CD4-positive, alpha-beta T cell treated with Interleukin-6 for 4 hours (primary cell): ENCODE data around the gene ABHD3.
A peak's percentile ranks its signal among the peaks of the same experiment; 100 is the strongest.
"Not testable (repeated sequence)": the region's sequence is repeated elsewhere in the genome, so short reads cannot be mapped to it uniquely, and the experiment has no call there.

Source experiments
- DNase-seq: peaks from one replicate; pipeline ENCODE4 v3.0.0-alpha.2; 2020; ENCODE audit warnings: mixed read lengths

ABHD3 gene

DNA sequence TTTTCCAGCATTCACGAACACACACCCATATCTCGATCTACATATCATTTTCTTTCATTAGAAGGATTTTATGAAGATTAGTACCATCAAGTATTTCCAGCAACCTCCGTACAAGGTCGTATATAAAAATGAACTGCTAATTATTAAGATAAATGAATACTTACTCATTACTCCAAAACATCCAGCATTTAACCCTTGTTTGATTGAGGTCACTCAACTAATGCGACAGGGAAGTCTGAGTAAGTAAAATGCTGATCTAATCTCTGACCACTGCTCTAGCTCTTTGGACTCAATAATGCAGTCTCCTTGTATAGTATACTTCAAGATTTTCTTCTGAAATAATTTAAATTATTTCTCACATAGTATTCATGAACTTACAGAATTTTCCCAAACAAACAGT is 2.0 kb downstream of the ABHD3 start:
- DNase-seq, result no peak

DNA sequence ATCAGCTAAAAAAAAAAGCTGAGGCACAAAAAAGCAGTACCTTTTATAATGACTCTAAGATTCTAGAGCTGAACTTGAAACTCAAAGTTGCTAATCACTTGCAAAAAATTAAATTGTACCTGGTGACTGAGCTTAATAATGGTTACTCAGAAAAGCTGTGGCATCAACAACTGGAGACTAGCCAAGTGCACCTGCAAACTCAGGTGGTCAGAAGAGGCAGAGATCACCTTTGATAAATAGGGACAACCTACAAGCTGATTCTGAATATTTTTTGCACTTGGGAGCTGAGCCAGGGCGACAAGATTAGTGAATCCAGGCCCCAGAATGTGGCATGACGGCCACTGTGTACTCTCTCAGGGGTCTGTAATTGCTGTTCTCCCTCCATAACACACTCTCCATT is 3.0 kb downstream of the ABHD3 start:
- DNase-seq, result no peak

DNA sequence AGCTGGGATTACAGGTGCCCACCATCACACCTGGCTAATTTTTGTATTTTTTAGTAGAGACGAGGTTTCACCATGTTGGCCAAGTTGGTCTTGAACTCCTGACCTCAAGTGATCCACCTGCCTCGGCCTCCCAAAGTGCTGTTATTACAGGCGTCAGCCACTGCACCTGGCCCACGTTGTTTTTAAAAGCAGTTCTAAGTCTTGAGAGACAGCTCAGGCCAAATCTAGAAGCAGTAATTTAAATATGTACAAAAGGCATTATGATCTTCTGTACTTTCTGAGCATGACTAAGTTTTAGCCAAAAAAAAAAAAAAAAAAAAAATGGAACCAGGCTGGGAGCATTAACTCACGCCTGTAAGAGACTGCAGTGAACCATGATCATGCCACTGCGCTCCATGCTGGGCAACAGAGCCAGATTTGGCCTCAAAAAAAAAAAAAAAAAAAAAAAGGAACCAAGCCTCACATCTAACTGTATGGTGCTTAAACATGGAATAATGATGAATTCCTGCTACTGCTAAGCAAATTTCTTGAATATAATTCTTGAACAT is 4.0 kb downstream of the ABHD3 start:
- no peak for DNase-seq

DNA sequence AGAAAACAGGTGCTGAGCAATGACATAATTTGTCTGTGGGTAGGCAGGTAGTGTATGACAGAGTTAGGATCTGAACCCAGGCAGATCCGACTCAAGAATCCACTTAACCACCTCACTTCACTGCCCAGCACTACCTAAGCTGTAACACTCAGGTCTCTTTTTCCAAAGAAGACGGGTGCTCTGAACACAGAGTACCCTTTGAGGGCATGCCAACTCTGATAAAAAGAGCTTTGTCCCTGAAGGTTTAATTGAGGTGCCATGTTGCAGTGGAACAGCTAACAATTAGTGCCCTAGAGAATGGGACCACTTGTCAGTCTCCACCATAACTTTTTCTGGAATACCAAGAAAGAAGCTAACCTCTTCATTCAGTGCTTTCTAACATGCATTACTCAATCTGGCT is 11.3 kb downstream of the ABHD3 start:
- DNase-seq, result no peak

DNA sequence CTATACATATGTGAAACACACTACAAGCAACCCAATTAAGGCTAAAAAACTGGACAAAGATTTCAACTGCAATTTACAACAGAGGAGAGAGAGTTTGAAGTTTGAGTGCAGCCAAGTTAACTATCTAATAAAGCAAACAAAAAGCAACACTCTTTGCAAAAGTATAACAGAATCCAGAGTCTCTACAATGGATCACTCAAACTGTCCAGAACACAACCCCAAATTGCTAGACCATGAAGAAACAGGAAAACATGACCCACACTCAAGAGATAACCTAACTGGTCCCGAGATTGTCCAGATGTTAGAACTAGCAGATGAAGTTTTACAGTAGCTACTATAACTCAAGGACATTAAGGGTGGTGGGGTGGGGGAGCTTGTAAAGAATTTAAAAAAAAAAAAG is 14.8 kb downstream of the ABHD3 start:
- DNase-seq, result no peak

DNA sequence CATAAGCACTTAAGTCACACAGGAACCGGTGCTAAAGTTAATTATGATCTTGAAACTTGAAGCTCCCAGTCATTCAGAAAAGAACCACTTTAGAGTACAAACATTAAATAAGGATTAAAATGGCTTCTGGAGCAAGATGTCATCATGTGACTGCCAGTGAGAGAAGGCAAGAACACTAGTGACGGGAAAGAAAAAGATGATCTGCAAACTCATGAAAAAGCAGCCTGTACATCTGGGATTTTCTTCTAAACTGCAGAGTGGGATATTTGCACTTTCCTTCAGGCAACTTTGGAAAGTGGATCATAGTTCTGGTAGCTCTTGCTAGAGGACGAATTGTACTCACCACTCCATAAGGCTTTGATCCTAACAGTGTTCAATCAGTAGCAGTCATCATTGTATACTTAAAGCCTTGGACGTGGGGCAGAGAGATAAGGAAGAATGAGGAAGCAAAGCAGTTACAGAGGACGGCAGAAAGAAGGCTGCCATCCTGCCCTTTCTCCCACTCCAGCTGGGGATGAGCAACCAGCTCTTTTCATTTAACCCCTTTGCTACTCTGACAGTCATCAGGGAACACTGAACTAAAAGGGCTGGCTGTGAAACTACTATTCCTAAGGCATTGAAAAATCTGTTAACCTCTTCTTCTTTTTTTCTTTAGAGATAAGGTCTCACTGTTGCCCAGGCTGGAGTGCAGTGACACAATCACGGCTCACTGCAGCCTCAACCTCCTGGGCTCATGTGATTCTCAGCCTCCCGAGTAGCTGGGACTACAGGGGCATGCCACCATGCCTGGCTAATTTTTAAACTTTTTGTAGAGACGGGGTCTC is 18.1 kb downstream of the ABHD3 start:
- DNase-seq, result no peak

DNA sequence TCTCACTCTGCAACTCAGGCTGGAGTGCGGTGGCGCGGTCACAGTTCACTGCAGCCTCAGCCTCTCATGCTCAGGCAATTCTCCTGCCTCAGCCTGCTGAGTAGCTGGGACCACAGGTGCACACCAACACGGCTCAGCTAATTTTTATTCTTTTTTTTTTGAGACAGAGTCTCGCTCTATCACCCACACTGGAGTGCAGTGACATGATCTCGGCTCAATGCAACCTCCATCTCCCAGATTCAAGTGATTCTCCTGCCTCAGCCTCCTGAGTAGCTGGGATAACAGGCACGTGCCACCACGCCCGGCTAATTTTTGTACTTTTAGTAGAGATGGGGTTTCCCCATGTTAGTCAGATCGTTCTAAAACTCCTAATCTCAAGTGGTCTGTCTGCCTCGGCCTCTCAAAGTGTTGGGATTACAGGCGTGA is 19.0 kb downstream of the ABHD3 start:
- not testable (repeated sequence) for DNase-seq

DNA sequence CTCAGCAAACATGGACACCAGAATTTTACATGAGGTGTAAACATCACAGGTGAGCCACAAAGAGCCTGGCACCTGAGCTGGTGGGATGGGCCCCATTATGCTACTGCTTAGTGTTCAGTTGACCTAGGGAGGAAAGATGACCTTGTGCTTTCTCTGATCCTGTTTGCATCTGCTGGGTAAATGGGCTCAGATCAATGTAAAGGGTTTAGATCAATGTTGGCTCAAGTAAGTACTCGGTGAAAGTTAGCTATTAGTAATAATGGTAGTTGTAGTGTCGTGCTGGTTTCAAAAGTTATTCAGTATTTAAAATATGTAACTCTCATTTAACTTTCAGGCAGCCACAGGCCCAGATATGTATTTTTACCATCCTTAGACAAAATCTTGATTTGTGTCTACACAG is 19.8 kb downstream of the ABHD3 start:
- no peak for DNase-seq

DNA sequence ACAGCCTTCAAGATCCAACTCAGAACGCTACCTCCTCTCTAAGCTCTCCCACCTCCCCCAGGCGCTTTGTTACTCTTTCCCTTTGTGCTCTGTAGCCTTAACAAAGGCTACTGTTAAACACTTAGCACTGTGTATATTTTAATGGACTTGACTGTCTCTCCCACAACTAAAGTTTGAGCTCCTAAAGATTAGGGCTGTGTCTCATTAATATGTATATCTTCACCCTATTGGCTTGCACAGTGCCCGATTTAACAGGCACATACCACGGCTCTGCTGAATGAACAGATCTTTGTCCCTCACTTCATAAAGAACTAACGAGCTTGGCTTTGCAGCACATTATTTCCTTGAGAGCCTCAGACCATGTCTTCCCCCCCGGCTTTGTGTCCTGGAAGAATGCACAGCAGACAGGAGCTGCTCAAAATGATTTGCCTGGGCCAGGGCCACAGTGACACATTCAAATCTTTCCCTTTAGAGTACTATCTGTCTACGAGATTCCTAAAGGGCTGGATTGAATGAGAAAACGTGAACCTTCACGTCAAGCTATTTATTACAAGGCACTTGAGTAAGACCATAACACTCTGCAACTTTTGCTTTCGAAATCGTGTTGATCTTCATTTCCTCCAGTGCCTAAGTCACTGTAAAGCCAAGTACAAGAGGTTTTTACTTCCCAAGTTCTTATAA is 22.1 kb downstream of the ABHD3 start:
- peak; percentile 34 for DNase-seq

DNA sequence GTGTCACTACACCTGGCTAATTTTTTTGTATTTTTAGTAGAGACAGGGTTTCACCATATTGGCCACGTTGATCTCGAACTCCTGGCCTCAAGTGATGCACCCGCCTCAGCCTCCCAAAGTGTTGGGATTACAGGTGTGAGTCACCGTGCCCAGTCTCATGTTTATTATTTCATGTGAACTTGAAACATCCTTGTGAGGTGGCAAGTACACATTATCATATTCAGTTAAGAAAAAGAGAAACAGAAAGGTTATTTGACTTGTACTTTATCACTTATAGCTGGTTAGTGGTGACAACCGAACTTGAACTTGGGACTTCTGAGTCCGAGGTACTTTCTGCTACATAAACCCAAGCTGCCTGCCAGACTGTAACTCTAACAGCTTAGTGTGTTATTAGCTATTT is 24.4 kb downstream of the ABHD3 start:
- no peak for DNase-seq

DNA sequence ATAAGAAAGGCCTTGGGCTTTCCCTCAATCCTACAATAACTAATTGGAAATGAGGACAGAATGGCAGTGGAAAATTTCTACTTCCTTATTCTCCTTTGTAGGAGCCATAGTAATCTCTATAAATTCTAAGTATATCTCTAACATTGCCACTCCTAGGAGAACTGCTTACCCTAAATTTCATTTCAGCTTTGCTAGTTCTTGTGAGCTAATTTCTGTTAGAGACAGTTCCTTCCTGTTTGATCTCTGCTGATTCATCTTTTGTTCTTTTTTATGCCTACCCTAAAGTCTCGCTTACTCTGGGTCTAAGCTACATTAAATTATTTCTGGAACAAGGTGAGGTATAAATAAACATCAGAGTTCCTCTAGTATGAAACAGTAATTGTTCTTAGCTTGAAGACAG is 25.7 kb downstream of the ABHD3 start:
- no peak for DNase-seq

DNA sequence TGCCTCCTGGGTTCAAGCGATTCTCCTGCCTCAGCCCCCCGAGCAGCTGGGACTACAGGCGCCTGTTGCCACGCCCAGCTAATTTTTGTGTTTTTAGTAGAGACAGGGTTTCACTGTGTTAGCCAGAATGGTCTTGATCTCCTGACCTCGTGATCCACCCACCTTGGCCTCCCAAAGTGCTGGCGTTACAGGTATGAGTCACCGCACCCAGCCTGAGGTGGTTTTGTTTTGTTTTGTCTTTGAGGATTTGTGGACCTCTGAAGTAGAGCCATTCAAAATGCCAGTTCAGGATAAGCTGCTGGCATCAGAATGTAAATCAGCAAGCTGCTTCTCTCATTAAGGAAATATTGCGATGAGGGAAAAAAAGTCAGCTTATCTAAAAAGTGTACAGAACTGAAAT is 29.2 kb downstream of the ABHD3 start:
- not testable (repeated sequence) for DNase-seq

DNA sequence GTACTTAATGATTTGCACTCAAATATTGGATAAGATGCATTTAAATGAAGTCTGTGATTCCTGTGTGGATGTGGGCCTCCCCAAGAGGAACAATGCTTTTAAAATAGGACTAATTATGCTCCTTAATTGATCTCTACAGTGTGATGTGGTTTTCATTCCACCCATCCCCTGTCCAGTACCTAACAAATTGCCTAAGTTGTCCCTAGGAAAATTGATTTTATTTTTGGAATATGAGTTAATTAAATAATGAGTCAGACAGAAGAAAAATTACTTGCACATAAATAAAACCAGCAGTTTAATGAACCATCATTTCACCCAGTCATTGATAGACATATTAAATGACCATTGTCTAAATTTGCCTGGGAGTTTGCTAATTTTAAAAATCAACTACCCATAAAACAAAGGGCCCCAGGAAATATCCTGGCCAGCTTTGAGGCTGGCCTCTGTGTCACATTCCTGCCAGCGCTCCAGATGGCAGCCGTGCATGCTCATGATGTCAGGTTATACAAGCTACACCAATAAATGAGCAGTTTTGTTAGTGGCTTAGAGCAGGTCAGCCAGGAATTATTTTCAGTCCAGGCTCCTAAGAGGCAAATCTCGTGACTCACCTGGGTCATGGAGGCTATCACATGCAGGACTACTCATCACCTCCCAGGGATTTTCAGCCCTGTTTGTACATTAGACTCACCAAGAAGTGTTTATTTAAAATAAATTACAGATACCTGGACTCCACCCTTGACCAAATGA is 31.9 kb downstream of the ABHD3 start:
- no peak for DNase-seq

DNA sequence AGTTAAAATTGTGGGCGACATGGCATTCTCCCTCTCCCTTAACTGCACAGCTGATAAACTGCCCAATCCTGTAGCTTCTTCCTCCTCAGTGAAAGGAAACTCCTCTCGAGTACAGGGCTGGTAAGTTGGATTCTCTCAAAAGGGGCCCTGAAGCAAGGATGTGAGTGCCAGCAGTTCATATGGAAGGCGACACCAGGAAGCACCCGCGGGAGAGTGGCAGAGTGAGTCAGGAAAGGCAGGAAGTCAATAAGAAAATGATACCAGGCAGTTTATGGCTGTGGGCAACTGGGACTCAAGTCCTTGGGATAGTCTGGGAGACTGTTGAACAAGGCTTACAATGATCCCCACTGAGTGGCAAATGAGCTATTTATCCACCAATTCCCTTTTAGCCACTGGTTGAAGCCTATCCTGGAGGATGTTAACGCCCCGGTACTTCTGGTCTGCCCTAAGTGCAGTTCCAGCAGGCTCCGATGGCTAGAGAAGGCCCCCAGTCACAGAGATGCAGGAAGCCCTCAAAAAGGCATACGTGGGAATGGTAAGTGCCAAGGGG is 34.8 kb downstream of the ABHD3 start:
- no peak for DNase-seq

DNA sequence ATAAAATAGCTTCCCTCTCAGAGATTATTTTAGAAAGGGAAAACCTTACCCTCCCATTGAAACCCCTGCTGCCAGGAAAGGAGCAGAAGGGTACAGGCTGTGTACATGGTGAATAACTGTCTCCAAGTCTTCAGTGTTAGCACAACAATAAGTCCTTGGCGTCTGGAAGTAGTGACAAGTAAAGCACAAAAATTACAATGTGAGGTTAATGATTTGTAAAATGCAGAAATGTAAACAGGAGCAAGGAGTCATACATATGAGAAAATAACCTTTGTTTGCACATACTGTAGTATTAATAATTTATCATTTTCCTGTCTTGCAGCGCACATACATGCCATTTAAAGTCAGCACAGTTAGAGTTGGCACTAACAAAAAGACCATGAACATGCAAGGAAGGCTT is 40.5 kb downstream of the ABHD3 start:
- no peak for DNase-seq

DNA sequence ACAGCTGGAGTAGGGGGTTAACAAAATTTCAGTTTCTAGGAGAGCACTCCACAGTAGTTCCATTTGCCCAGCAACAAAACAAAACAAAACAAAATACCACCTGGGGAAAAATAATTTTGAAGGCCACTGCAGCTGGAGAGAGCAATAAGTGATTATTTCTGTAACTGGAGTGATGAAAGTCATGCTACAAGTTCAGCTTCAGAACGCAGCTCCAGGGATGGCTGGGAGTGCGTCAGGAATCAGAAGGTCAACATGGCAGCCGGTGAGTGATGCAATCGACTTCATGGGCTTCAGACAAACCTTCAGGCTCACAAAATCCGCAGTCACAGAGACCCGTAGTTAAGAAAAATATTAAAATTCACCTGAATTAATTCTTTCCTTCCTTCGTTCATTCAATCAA is 41.0 kb downstream of the ABHD3 start:
- DNase-seq, result no peak

DNA sequence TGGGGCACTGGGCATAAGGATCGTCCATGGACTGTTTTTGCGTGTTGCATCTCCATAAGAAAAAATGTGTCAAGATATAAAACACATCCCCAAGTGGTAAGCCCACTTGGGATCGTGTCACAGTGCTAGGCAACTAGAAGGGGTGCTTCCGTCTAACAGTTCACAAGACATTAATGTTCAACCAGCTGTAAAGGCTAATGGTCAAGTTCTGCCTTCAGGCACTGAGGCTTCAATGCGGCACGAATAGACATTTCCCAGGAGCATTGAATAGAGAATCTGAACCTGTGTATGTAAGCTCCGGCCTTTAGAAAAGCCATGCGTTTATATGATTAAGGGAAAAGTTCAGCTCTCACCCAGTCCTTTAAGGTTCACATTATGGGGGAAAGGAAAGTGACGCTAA is 42.0 kb downstream of the ABHD3 start:
- DNase-seq, result no peak

DNA sequence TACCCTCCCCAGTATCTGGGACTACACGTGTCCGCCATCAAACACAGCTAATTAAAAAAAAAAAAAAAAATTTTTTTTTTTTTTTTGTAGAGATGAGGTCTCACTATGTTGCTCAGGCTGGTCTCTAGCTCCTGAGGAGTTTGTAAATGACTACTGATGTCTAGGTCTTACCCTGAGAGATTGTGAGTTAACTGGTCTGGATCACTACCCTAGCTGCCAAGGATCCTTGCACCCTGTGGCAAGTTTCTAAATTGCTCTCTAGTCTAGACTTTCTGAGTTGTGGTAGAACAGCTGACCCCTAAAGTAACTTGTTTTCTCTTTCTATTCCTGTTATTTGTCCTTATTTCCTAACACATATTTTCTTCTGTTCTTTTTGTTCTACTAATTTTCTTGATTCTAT is 44.5 kb downstream of the ABHD3 start:
- no peak for DNase-seq

DNA sequence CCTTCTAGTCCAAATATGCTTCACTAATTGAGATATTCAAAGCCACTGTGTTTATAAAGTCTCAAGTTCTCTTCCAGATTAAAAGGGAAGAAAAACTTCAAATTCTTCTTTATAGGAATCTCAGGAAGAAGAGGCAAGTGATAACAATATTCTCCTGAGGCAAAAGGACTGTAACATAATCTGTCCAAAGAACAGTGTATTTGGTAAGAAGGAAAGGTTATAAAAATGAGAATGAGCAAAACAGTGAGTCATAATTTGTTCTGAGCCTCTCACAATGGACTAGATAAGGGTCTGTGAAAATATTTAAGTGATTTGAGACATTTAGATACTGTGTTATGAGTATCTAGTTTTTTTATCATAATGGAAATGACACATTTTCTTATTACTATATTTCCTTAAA is 48.2 kb downstream of the ABHD3 start:
- no peak for DNase-seq

DNA sequence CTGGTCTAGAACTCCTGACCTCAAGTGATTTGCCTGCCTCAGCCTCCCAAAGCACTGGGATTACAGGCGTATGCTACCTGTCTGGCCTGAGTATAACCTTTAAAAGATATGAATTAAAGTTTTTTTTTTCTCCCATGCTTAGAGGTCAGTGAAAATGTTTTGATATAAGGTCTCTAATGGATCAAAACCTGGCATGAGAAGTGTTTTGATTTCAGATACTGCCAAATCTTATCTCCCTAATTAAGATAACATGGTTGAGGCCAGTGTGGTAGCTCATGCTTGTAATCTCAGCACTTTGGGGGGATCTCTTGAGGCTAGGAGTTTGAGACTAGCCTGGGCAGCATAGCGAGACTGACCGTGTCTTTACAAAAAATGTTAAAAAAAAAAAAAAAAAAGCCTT is 51.2 kb downstream of the ABHD3 start:
- DNase-seq, result no peak

DNA sequence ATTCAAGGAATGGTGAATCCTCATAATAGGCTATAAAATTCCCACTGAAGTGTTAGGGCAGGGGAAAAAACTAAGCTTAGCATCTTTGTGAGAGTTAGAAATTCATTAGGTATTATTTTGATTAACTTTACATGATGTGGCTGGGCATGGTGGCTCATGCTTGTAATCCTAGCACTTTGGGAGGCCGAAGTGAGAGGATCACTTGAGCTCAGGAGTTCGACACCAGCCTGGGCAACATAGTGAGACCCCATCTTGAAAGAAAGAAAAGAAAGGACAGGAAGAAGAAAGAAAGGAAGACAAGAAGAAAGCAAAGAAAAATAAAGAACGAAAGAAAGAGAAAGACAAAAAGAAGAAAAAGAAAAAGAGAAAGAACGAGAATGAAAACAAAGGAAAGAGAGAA is 52.5 kb downstream of the ABHD3 start:
- no peak for DNase-seq

DNA sequence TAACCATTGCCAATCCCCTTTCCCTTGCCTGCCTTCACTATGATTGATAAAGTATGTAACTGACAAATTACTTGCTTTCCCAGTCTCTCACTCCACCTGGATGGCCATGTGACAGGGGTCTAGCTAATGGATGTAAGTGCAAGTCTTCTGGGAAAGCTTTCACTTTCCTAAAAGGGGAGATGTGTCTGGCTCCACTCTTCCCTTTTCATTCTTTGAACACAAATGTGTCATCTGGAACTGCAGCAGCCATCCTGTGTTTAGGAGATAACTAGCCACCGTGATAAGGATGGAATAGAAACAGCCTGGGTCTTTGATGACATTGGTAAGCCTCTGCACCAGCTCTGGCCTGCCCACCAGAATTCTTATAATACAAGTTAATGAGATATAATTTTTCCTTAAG is 54.3 kb downstream of the ABHD3 start:
- no peak for DNase-seq

DNA sequence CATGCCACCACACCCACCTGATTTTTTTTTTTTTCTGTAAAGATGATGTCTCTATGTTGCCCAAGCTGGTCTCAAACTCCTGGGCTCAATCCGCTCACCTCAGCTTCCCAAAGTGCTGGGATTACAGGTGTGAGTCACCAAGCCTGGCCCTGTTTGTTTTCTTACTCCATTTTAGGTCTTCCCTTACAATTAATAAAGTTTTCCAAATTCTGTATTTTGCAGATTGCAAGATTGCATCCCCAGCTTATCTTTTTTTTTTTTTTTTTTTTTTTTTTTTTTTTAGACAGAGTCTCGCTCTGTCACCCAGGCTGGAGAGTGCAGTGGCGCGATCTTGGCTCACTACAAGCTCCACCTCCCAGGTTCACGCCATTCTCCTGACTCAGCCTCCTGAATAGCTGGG is 64.2 kb downstream of the ABHD3 start:
- not testable (repeated sequence) for DNase-seq
